ENCODE data around the gene SLC35A4.

- TF ChIP-seq CTCF (IDR thresholded peaks at IDR 0.05 in 8 of 11, conservative IDR thresholded peaks at IDR 0.05 in 3 of 11) = no peak
- no peak for TF ChIP-seq POLR2AphosphoS5 (IDR thresholded peaks at IDR 0.05)
Measured at GRCh38 chr5:140603734-140604133, 39.1 kb downstream of the SLC35A4 start.
